Erythroblast (primary cell): ENCODE results near the gene ZNF574.

Source experiments
- GATA1 ChIP-seq: IDR thresholded peaks from 2 replicates; pipeline ENCODE4 v1.6.1; 2011; ENCODE audit warnings: low read depth, mild to moderate bottlenecking, control low read depth, low read length, moderate library complexity
- POLR2A ChIP-seq: IDR thresholded peaks from 2 replicates; pipeline ENCODE4 v1.6.1; 2011; ENCODE audit warnings: mild to moderate bottlenecking, low read length

DNA sequence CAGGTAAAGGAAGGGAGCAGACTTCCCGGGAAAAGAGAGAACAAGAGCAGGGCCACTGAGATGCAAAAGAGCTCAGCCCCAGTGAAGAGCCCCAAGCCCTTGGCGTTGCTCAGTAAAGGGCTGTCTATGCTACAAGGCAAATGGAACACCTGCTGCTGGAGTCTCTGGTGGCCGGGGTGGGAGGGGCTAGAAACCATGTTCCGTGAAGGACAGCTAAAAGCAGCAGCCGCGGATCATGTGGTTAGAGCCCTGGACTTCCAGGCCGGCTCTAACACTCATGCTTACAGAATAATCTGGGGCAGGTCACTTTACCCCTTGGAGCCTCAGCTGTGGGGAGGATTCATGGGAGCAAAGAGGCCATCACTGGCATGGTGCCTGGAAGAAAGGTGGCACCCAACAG is 38.4 kb downstream of the ZNF574 start:
- TF ChIP-seq POLR2A (no peak), GATA1 (no peak)
